ENCODE data around the gene SLC4A5. TPM values are rescaled to one million over a fixed set of nuclear protein-coding genes. Genes with fewer than 3 reads are reported as not detected.

SLC4A5 gene
- total and polyA plus RNA-seq, 2 of the 8 experiments (the other 6 are each of a cell fraction or from before 2014, with no cell fraction given) = 0.42 to 0.52 TPM

- TF ChIP-seq ATF3 (IDR thresholded peaks at IDR 0.05; ENCODE audit: insufficient read depth, low read depth, low read length) = no peak
These were observed 52.6 kb downstream of the SLC4A5 start (continued) for GRCh38 chr2:74290466-74291217.

Data from H1 (cell line).